PC-9 (cell line): ENCODE data around the gene FAM111A.
"Not testable (repeated sequence)": the region's sequence is repeated elsewhere in the genome, so short reads cannot be mapped to it uniquely, and the experiment has no call there.

ENCODE experiments used
- EZH2 ChIP-seq: fragments of 200-600 bp; sonication (generic); IDR thresholded peaks from 2 replicates; pipeline ENCODE4 v1.8.0; 2017; ENCODE audit warnings: antibody characterized with exemption, low read depth
- TF ChIP-seq, protein P1 (sequence below): fragments of 200-600 bp; sonication (generic); conservative IDR thresholded peaks from 2 replicates; pipeline ENCODE4 v1.6.1; 2017; ENCODE audit warnings: mixed run types, antibody characterized with exemption, mild to moderate bottlenecking, moderate library complexity

- TF ChIP-seq, protein P1, sequence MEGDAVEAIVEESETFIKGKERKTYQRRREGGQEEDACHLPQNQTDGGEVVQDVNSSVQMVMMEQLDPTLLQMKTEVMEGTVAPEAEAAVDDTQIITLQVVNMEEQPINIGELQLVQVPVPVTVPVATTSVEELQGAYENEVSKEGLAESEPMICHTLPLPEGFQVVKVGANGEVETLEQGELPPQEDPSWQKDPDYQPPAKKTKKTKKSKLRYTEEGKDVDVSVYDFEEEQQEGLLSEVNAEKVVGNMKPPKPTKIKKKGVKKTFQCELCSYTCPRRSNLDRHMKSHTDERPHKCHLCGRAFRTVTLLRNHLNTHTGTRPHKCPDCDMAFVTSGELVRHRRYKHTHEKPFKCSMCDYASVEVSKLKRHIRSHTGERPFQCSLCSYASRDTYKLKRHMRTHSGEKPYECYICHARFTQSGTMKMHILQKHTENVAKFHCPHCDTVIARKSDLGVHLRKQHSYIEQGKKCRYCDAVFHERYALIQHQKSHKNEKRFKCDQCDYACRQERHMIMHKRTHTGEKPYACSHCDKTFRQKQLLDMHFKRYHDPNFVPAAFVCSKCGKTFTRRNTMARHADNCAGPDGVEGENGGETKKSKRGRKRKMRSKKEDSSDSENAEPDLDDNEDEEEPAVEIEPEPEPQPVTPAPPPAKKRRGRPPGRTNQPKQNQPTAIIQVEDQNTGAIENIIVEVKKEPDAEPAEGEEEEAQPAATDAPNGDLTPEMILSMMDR, result not testable (repeated sequence)
- TF ChIP-seq EZH2, result not testable (repeated sequence)
Observed at GRCh38 chr11:59093576-59093975, 49.1 kb upstream of the FAM111A start.
